Astrocyte (in vitro differentiated cells and primary cell): ENCODE data around the gene MAP2K3.

Source experiments
- EZH2 ChIP-seq: IDR thresholded peaks from 2 replicates; pipeline ENCODE4 v1.6.1; 2012; ENCODE audit warnings: mild to moderate bottlenecking, low read length, inconsistent platforms; ENCODE audit not compliant: insufficient read depth
- TF ChIP-seq, protein P1 (sequence below): IDR thresholded peaks from 2 replicates; pipeline ENCODE4 v1.5.1; 2011; ENCODE audit warnings: low read depth, mild to moderate bottlenecking, inconsistent platforms, low read length, moderate library complexity; ENCODE audit not compliant: insufficient read depth

DNA sequence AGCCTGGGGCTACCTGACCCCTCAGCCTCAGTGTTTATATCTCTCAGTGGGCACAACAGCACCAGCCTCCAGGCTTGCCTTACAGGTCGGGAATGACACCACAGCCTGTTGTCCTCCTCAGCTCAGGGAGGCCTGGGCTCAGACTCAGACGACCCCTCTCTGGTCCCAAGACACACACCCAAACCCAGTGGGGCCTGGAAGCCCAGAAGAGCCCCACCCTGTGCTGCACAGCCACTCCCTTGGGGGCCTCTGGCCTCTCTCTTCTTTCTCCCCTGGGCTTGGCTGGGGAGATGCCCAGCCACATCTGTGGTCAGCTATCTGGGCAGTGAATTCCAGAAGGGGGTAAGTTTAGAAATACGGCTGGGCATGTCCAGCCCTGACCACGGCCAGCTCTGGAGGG lies 33.7 kb upstream of the MAP2K3 start:
- TF ChIP-seq EZH2, result no peak
- TF ChIP-seq, protein P1, sequence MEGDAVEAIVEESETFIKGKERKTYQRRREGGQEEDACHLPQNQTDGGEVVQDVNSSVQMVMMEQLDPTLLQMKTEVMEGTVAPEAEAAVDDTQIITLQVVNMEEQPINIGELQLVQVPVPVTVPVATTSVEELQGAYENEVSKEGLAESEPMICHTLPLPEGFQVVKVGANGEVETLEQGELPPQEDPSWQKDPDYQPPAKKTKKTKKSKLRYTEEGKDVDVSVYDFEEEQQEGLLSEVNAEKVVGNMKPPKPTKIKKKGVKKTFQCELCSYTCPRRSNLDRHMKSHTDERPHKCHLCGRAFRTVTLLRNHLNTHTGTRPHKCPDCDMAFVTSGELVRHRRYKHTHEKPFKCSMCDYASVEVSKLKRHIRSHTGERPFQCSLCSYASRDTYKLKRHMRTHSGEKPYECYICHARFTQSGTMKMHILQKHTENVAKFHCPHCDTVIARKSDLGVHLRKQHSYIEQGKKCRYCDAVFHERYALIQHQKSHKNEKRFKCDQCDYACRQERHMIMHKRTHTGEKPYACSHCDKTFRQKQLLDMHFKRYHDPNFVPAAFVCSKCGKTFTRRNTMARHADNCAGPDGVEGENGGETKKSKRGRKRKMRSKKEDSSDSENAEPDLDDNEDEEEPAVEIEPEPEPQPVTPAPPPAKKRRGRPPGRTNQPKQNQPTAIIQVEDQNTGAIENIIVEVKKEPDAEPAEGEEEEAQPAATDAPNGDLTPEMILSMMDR, result no peak
